Memory B cell (primary cell): ENCODE results near the gene TREX2.

ENCODE experiments used
- ATAC-seq: fragments of 150-1000 bp; cut with Tn5 transposase; 2 replicates; pipeline ENCODE4 v1.10.0; 2021; ENCODE audit warnings: low read depth, mild to moderate bottlenecking, moderate library complexity
- DNase-seq, 2 donors: peaks; one replicate each; pipeline ENCODE4 v3.0.0; 2022; ENCODE audit warnings: low spot score in 2 of 2
- H3K27ac Mint-ChIP-seq: one replicate; pipeline ENCODE4 v1.8.0; 2022; ENCODE audit warnings: mild to moderate bottlenecking, moderate library complexity, mixed read lengths
- H3K27me3 Mint-ChIP-seq: one replicate; pipeline ENCODE4 v1.8.0; 2022; ENCODE audit warnings: mixed read lengths
- H3K36me3 Mint-ChIP-seq: one replicate; pipeline ENCODE4 v1.8.0; 2022; ENCODE audit warnings: mild to moderate bottlenecking, mixed read lengths
- H3K4me1 Mint-ChIP-seq: one replicate; pipeline ENCODE4 v1.8.0; 2022; ENCODE audit warnings: mixed read lengths
- H3K4me3 Mint-ChIP-seq: one replicate; pipeline ENCODE4 v1.8.0; 2022; ENCODE audit warnings: mild to moderate bottlenecking, moderate library complexity, mixed read lengths
- H3K9me3 Mint-ChIP-seq: one replicate; pipeline ENCODE4 v1.8.0; 2022; ENCODE audit warnings: mixed read lengths

The TREX2 gene

GRCh38 chrX:153395613-153396319, 50.1 kb downstream of the TREX2 start:
- Mint-ChIP-seq H3K27me3 (peaks cover 4% of the 10 kb centered on the region), H3K9me3 (no peaks in the 10 kb centered on the region), H3K4me1 (peaks cover 3% of the 10 kb centered on the region), H3K4me3 (no peak overlapping the region), H3K27ac (no peak overlapping the region), H3K36me3 (no peaks in the 10 kb centered on the region)
- ATAC-seq, result no peak
- no peak for DNase-seq

- Mint-ChIP-seq H3K4me1 (peaks cover 2% of the 10 kb centered on the region), H3K27ac (no peak overlapping the region), H3K4me3 (no peak overlapping the region), H3K27me3 (peaks cover 4% of the 10 kb centered on the region), H3K9me3 (no peaks in the 10 kb centered on the region), H3K36me3 (no peaks in the 10 kb centered on the region)
- ATAC-seq, result no peak
- no peak for DNase-seq
Observed at GRCh38 chrX:153394612-153395011, 51.2 kb downstream of the TREX2 start.
